HepG2 (cell line): ENCODE data around the gene C16orf87.

ENCODE experiments used
- PRPF4 ChIP-seq: fragments of 200-400 bp; formaldehyde crosslinking; IDR thresholded peaks from 2 replicates; pipeline ENCODE4 v1.6.1; 2016; ENCODE audit warnings: low read length, low read depth; ENCODE audit not compliant: poor library complexity, severe bottlenecking
- ZKSCAN8 ChIP-seq: IDR thresholded peaks from 2 replicates; pipeline ENCODE4 v1.6.1; 2016; ENCODE audit warnings: borderline replicate concordance, missing genetic modification reagents, missing compliant biosample characterization

DNA sequence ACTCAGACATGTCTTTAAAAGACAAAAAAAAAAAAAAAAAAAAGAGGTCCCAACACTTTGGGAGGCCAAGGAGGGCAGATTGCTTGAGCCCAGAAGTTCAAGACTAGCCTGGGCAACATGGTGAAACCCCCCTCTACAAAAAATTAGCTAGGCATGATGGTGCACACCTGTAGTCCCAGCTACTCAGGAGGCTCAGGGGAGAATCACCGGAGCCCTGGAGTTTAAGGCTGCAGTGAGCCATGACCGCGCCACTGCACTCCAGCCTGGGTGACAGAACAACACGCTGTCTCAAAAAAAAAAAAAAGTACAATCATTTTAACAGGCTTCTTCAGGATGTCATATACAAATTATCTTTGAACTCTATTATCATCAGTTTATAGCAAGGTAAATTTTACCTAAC, 22.0 kb downstream of the C16orf87 start:
- TF ChIP-seq PRPF4 (no peak), ZKSCAN8 (CRISPR knock-in tag) (no peak)
